Ecto neural progenitor cell (in vitro differentiated cells): ENCODE measurements around the gene AGTRAP.

Source experiments
- DNase-seq: peaks from one replicate; pipeline ENCODE4 v3.0.0-alpha.2; 2018; ENCODE audit warnings: low spot score

Gene AGTRAP

DNA sequence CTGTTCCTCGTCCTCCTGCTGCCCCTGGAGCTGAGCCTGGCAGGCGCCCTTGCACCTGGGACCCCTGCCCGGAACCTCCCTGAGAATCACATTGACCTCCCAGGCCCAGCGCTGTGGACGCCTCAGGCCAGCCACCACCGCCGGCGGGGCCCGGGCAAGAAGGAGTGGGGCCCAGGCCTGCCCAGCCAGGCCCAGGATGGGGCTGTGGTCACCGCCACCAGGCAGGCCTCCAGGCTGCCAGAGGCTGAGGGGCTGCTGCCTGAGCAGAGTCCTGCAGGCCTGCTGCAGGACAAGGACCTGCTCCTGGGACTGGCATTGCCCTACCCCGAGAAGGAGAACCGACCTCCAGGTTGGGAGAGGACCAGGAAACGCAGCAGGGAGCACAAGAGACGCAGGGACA is 29.6 kb upstream of the AGTRAP start:
- DNase-seq, result no peak

DNA sequence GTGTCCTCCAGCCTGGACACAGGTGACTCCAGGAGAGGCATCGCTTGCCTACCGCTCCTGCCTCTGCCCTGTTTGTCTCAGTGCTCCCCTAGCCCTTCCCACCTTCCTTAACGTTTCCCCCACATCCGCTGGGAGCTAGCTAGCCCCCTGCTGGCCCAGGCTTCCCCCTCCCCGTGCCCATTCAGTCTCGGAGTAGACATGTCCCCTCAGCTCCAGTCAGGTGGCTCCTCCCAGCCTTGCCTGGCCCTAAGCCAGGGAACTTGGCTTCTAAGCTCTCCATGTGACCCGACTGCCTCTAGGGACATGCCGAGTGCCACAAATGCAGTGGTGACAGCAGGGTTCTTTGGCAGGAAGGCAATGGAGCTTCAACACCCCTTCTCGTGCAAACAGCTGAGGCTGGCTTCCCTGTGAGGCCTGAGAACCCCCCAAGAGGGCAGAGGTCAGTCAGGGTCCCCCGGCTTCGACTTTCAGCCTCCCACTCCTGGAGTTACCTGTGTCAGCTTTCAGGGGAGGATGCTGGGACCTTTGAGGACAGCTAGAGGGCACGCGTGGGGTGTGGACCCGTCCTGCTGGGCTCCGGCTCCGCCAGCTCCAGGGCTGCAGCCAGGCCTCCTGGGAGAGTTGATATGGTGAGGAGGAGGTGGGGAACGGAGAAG is 28.2 kb upstream of the AGTRAP start:
- no peak for DNase-seq

DNA sequence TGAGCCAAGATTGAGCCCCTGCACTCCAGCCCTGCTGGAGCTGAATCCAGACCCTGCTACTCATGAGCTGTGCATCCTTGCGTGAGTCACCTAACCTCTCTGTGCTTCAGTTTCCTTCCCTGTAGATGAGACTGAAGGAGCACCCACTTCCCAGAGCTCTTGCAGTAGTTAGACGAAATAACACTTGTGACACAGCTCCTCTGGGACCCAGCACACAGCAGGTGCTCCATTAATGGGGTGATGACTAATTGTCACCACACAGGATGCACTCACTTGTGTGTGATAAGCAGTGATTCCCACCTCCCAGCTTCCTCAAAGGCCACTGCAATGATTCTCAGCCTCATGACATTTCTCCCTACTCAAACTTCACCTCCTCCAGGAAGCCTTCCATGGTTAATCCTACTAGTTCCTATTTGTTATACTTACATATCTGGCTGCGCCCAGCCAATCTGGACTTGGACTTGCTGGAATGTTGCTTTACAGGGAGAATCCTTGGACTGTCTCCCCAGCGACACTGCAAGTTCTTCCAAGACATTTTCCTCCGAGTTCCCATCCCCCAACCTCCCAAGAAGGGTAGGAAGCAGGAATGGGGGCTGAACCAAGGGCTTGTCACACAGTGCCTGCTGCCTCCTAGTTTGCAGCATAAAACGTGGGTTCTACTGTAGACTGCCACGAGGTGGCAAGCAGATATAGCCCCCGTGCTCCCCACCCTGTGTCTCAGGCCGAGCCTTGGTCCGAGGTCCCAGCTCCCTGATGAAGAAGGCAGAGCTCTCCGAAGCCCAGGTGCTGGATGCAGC is 27.2 kb upstream of the AGTRAP start:
- no peak for DNase-seq

DNA sequence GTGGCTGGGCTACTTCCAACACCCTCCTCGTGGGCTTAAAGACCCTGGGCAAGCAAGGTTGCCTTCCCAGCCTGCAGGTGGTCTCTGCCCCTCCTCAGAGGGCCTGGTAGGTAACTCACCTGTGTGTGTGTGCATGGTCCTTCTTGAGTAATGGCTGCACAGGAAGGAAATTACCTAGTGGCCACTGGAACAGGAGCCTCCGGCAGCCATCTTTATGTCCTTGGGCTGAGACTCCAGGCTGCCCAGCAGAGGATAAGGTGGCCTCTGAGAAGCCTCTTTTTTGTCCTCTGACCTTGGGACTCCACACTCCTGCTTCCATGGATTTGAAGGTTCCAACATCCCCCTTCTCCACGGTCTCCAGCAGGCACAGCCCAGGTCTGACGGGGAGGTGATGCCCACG is 24.4 kb upstream of the AGTRAP start:
- DNase-seq, result no peak

DNA sequence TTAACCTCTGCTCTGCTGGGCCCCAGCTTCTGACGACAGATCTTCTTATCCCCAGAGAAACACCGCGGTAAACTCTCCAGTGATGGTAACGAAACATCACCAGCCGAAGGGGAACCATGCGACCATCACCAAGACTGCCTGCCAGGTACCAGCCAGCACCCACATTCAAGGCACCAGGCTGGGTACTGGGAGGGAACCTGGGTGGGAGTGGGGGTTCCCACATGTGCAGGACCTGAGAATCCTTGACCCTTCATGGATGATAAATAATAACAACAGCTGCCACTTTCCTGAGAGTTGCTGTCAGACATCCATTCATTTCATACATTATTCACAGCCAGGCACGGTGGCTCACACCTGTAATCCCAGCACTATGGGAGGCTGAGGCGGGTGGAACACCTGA is 23.7 kb upstream of the AGTRAP start:
- no peak for DNase-seq

DNA sequence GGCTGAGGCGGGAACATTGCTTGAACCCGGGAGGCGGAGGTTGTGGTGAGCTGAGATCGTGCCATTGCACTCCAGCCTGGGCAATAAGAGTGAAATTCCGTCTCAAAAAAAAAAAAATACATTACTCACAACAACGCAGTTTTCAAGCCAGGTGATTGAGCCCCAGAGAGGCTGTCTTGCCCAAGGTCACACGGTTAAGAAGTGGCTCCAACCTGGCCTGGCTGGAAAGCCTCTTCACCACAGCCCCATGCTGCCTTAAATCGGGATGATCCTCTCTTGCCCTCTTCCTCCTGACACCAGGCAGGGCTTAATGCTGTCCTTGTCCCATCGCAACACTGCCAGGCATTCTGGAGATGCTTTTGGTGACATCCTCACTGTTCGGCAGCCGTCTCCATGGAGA is 22.8 kb upstream of the AGTRAP start:
- DNase-seq, result no peak

DNA sequence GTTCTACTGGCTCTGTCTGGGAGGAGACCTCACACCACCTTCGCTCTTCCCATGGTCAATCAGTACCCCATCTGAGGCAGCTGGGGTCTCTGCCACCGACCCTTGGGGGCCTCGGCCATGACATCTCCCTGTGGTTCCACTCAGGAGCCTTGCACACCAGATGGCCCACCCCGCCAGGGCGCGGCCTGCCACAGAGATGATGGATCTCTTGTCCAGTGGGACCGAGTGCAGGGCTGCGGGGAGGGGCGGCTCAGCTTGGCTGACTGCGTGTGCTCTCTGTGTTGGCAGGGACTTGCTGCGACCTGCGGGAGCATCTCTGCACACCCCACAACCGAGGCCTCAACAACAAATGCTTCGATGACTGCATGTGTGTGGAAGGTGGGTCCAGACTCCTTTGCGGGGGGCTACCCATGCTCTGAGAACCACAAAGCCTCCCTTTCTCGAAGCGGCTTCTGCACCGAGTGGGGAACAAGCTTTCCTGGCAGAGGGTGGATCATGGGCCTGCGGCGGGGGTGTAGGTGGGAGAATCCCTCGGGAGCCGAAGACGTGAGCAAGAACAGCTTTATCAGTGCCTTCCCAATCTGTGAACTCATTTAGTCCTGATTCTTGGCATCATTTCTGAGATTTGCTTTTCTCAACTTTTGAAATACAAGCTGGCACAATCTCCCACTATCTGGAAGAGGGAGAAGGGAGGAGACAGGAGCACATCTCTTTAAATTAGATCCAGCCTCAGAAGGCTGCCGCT is 20.9 kb upstream of the AGTRAP start:
- no peak for DNase-seq

DNA sequence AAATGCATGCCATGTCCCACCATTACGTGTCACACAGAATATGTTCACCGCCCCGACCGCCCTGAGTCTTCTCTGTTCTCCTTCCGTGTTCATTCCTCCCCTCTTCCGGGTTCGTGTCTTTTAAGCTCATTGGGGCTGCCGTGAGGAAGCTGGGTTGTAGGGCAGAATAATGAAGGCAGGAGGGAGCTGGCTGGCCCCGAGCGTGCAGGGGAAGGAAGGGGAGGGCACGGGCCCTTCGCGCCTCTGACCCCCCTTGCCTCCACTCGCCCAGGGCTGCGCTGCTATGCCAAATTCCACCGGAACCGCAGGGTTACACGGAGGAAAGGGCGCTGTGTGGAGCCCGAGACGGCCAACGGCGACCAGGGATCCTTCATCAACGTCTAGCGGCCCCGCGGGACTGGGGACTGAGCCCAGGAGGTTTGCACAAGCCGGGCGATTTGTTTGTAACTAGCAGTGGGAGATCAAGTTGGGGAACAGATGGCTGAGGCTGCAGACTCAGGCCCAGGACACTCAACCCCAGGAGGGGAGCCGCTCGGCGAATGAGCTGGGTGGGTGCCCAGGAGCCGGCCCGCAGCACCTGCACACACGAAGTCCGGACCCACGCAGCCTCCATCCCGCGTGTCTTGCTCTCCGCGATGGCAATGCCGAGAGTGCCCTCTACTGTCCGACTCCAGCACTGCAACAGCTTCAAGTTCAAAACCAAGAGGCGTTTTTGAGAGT is 16.5 kb upstream of the AGTRAP start:
- peak; percentile 75 for DNase-seq

DNA sequence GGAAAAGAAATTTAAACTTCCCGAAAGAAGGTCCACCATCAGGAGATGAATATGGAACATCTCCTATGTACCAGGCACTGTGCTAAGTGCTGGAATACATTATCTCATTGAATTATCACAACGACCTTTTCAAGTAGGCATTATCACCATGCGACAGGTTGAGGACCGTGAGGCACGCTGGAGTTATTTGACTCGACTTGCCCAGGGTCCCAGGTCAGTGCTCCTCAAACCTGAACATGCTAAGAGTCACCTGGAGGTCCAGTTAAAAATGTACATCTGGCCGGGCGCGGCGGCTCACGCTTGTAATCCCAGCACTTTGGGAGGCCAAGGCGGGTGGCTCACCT is 15.9 kb upstream of the AGTRAP start:
- DNase-seq, result peak; percentile 38

DNA sequence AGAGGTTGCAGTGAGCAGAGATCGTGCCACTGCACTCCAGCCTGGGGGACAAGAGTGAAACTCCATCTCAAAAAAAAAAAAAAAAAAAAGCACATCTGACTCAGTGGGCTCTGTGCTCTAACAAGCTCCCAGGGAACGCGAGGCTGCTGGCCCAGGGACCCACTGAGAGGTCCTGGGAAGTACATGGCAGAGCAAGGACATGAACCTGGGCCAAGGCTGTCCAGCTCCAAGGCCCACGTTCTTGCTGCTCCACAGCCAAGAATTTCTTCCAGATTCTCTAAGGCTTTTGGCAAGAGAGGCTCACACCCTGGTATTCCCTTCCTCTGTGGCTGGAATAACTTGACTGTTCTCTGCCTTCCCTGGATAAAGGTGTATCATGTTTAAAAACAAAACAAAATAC is 15.4 kb upstream of the AGTRAP start:
- no peak for DNase-seq

DNA sequence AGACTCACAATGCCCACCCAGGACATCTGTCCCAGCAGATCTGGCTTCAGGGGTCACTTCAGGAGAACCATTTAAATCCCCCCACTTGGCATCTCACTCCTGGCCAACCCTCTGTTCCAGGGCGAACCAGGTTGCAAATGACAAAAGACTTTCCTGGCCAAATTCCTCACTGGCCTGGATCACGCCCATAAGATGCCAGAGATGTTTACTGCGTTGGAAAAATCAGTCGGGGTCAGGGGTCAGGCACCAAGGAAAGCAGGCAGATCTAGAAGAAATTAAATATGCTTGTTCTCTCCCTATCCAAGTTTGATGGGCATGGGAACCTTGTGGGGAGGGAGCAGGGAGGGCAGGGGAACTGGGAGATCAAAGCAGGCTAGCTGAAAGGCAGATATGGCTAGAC is 14.6 kb upstream of the AGTRAP start:
- DNase-seq, result no peak

DNA sequence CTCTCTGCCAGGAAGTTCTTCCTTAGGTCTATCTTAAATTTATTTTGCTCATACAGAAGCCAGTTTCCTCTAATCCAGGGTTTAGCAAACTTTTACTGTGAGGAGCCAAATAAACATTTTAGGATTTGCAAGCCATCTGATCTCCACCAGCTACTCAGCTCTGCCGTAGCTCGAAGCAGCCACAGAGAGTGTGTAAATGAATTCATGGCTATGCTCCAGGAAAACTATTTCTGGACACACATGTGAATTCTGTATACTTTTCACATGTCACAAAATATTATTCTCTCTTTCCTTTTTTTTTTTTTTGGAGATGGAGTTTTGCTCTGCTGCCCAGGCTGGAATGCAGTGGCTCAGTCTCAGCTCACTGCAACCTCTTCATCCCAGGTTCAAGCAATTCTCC is 13.4 kb upstream of the AGTRAP start:
- no peak for DNase-seq

DNA sequence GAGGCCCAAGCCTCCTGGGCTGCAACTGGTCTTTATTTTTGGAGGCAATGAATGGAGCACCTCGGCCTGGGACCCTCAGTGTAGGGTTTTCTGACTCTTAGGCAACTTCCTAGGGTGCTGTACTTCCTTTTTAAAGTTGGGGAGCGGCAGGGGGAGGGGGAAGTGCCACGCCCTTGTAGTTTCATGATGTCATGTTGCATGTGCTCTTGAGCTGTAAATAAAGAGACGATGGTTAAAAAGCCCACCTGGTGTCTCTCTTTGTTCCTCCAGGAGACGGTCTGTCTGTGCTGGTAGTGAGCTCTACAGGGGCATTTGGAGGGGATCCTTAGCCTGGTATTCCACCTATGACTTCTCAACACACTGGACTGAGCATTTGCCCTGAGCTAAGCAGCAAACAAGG is 10.3 kb upstream of the AGTRAP start:
- no peak for DNase-seq

DNA sequence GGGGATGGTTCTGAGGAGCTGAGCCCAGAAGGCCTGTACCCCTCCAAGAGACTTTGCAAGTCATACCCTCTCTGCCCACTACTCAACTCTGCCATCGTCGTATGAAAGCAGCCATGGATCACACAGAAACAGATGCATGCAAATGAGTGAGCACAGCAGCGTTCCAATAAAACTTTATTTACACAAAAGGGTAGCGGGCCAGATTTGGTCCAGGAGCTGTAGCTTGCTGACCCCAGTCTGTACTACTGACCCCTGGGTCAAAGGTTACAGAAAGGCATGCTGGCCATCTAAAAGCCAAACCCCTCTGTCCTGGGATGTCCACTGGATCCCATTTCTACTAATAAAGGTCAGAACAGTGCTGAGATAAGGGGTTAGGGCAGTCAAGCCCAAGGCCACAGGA is 8.8 kb upstream of the AGTRAP start:
- no peak for DNase-seq

DNA sequence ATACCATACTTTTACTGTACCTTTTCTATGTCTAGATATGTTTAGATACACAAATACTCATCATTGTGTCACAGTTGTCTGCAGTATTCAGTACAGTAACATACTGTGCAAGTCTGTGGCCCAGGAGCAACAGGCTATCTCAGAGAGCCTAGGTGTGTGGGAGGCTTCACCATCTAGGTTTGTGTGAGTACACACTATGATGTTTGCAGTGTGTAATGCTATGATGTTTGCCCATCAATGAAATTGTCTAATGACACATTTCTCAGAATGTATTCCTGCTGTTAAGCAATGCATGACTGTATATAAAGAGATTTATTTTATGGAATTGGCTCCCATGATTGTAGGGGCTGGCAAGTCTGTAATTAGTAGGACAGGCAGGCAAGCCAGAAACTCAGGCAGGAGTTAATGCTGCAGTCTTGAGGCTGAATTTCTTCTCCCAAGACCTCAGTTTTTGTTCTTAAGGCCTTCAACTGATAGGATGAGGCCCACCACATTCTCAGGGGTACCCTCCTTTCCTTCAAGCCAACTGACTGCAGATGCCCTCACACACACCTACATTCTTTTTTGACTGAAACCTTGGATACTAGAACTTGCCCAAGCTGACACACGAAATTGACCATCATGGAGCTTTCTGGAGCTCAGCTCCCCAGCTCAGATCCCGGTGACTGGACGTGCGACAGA is 7.7 kb upstream of the AGTRAP start:
- no peak for DNase-seq

DNA sequence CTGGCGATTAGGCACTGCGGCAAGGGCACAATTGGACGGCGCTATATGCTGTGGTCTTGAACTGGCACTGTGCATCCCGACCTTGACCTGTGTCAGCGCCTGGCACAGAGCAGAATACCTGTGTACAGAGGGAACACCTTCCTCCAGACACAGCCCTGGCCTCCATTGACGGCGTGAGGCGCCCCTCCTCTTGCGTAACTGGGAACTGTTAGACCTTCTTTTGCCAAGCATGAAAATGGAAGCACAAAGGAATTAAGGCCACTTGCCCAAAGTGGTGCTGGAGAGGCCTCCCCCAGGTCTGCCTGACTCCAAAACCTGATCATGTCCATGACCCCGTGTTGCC is 6.8 kb upstream of the AGTRAP start:
- DNase-seq, result no peak

DNA sequence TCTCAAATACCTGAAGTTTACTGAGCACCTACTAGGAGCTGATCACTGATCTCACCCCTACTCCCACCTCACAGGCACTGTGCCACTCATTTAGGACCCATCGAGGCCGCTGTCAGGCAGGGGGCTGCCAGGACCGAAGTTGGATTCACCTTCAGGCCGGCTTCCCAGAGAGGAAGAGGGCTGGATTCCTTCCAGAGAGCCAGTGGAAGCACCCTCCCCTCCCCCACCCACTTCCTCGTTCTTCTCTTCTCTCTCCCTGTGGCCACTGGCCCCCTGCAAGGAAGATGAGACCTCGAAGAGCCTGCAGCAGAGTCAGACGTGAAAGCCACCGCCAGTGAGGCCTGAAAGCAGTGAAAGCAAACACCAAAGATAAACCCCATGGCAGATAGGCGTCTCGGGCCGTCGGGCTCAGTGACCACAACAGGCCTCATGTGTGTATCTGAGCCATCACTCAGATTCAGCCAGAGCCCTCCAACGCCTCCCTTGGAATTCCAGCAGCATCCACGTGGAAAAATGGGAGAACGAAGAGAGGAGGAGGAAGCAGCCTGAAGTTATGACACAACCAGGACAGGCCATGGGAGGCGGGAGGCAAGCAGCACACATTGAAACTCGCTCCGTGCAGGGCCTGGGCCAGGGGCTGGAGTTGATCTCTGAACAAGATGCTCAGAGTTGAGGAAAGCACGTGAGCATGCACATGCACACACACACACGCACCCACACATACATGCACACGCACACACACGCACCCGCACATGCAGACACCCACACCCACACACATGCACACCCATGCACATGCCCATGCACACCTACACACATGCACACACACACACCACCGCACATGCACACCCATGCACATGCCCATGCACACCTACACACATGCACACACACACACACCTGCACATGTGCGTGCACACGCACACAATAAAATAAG is 6.2 kb upstream of the AGTRAP start:
- DNase-seq, result no peak

DNA sequence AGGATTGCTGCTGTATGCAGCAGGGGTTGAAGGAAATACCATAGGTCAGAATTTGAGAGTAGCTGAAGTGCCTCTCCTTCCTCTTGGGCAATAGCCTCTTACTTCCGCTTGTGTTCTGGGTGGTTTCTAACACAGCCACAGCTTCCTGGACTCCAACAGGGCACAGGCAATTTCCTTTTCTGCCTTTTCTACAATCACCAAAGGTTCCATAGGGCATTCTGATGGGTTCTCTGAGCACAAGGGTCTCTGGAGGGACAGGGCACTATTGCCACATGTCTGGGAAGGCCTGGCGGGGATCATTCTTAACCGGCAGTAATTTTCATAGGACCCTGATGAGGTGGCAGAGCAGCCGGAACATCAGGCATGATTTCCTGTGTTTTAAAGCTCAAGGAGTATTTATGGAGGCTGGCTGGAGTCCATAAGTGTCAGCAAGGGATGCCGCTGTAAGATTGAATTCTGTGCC is 5.5 kb upstream of the AGTRAP start:
- no peak for DNase-seq

DNA sequence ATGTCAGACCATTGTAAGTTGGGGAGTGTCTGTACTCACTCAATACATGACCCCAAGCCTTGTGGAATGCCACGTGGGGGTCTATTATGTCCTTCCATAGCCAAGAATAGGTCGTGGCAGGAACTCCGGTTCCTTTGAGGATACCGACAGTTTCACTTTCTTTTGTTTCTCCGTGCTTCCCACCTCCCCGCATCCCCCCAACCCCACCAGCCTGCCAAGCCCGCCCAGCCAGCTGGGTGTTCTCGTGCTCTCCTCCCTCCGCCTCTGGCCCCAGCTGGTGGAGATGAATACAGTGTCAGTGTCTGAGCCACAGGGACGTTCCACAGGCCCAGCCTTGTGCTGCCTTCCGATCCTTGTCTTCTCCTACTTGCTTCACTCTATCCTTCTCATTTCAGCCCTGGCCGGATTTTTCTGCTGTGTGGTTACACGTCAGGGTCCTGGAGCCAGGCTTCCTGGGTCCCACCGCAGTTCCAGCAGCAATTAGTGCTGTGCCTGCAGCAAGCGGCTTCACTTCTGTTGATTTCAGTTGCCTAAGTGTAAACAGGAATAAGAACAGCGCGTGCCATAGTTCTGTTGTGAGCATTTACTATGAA is 4.1 kb upstream of the AGTRAP start:
- peak; percentile 69 for DNase-seq

DNA sequence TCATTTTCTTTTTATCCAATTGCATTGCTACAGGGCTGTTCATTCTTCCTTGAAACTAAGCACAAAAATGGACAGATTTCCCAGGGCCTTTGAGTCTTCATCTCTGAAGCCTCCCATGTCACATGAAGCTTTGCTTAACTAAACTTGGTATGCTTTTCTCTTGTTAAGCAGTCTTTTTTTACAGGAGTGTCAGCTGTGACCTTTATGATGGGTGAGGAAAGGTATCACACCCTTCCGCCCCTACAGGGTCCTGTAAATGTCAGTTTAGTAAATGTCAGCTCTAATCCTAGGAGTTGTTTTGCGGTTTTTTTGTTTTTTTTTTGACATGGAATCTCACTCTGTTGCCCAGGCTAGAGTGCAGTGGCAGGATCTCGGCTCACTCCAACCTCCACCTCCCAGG is 2.6 kb upstream of the AGTRAP start:
- no peak for DNase-seq

DNA sequence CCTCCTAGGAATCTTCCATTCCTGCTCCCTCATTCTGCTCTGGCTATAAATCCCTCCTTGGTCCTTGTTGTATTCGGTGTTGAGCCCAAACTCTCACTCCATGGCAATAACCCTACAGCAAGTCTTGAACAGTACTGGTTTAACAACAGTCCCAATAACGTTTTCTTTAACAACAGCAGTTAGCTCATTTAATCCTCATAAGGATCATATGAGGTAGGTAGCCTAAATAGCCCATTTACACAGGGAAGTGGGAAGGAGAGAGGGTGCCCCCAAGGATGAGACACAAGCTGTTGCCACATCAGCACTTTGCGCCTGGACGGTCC is 444 bp upstream of the AGTRAP start:
- DNase-seq, result no peak
